ENCODE data around the gene ADAMTS8.

- no peak for TF ChIP-seq POLR2A (IDR thresholded peaks at IDR 0.05)
- no peak for TF ChIP-seq CTCF (IDR thresholded peaks at IDR 0.05)
Measured at GRCh38 chr11:130426223-130426836, 2.1 kb downstream of the ADAMTS8 start.
